ENCODE measurements around the gene FBLN2.

- TF ChIP-seq POLR2A (IDR thresholded peaks at IDR 0.05): no peak
- no peak for TF ChIP-seq CTCF (IDR thresholded peaks at IDR 0.05)
These were observed 18.5 kb upstream of the FBLN2 start for GRCh38 chr3:13530241-13531009.
